ENCODE measurements around the gene RAB8B.

Gene RAB8B

GRCh38 chr15:63305260-63305659 is 115.9 kb downstream of the RAB8B start:
- H3K27ac ChIP-seq (ENCODE audit: low read depth, low read length): no peak overlapping the region
- H3K4me2 ChIP-seq (ENCODE audit: low read depth, low read length, poor library complexity, severe bottlenecking): no peak overlapping the region
- no peaks in the 10 kb centered on the region for H3K9me2 ChIP-seq (replicated peaks; ENCODE audit: insufficient read depth, low read length)
- no peak overlapping the region for H3K9ac ChIP-seq (ENCODE audit: low read length)
- H2AFZ ChIP-seq (ENCODE audit: low read depth, low read length, severe bottlenecking): no peak overlapping the region
- no peak overlapping the region for H3K4me3 ChIP-seq (ENCODE audit: insufficient read depth, low read length, poor library complexity, severe bottlenecking)
- no peaks in the 10 kb centered on the region for H4K20me1 ChIP-seq (ENCODE audit: low read depth, low read length)
- H3K9me3 ChIP-seq (ENCODE audit: insufficient read depth, low read length): no peaks in the 10 kb centered on the region
- no peaks in the 10 kb centered on the region for H3F3A ChIP-seq (ENCODE audit: insufficient read depth)
- H3K27me3 ChIP-seq (ENCODE audit: low read length): no peaks in the 10 kb centered on the region
- TF ChIP-seq CTCF (IDR thresholded peaks at IDR 0.05; ENCODE audit: insufficient read depth, low read length, poor library complexity, severe bottlenecking) (no peak), EZH2phosphoT487 (conservative IDR thresholded peaks at IDR 0.05; ENCODE audit: low read length) (no peak)
- H3K79me2 ChIP-seq (ENCODE audit: insufficient read depth, low read length): no peaks in the 10 kb centered on the region
- H3K36me3 ChIP-seq (ENCODE audit: low read length): no peaks in the 10 kb centered on the region

GRCh38 chr15:63306492-63307073 is 117.2 kb downstream of the RAB8B start:
- H3K36me3 ChIP-seq (ENCODE audit: low read length): no peaks in the 10 kb centered on the region
- H3K79me2 ChIP-seq (ENCODE audit: insufficient read depth, low read length): no peaks in the 10 kb centered on the region
- no peaks in the 10 kb centered on the region for H3K9me3 ChIP-seq (ENCODE audit: insufficient read depth, low read length)
- TF ChIP-seq EZH2phosphoT487 (conservative IDR thresholded peaks at IDR 0.05; ENCODE audit: low read length) (no peak), CTCF (IDR thresholded peaks at IDR 0.05; ENCODE audit: insufficient read depth, low read length, poor library complexity, severe bottlenecking) (no peak)
- H4K20me1 ChIP-seq (ENCODE audit: low read depth, low read length): no peaks in the 10 kb centered on the region
- no peak overlapping the region for H3K9ac ChIP-seq (ENCODE audit: low read length)
- H2AFZ ChIP-seq (ENCODE audit: low read depth, low read length, severe bottlenecking): no peak overlapping the region
- no peak overlapping the region for H3K4me2 ChIP-seq (ENCODE audit: low read depth, low read length, poor library complexity, severe bottlenecking)
- no peak overlapping the region for H3K4me3 ChIP-seq (ENCODE audit: insufficient read depth, low read length, poor library complexity, severe bottlenecking)
- no peaks in the 10 kb centered on the region for H3K27me3 ChIP-seq (ENCODE audit: low read length)
- no peak overlapping the region for H3K27ac ChIP-seq (ENCODE audit: low read depth, low read length)
- no peaks in the 10 kb centered on the region for H3K9me2 ChIP-seq (replicated peaks; ENCODE audit: insufficient read depth, low read length)
- no peaks in the 10 kb centered on the region for H3F3A ChIP-seq (ENCODE audit: insufficient read depth)

GRCh38 chr15:63308491-63308890 is 119.1 kb downstream of the RAB8B start:
- Histone ChIP-seq H2AFZ (ENCODE audit: low read depth, low read length, severe bottlenecking) (no peak overlapping the region), H3F3A (ENCODE audit: insufficient read depth) (no peaks in the 10 kb centered on the region), H3K79me2 (ENCODE audit: insufficient read depth, low read length) (no peaks in the 10 kb centered on the region), H3K9me3 (ENCODE audit: insufficient read depth, low read length) (no peaks in the 10 kb centered on the region), H3K9me2 (replicated peaks; ENCODE audit: insufficient read depth, low read length) (no peaks in the 10 kb centered on the region), H3K27me3 (ENCODE audit: low read length) (no peaks in the 10 kb centered on the region), H3K4me2 (ENCODE audit: low read depth, low read length, poor library complexity, severe bottlenecking) (no peak overlapping the region), H3K9ac (ENCODE audit: low read length) (no peak overlapping the region), H4K20me1 (ENCODE audit: low read depth, low read length) (no peaks in the 10 kb centered on the region), H3K36me3 (ENCODE audit: low read length) (no peaks in the 10 kb centered on the region), H3K4me3 (ENCODE audit: insufficient read depth, low read length, poor library complexity, severe bottlenecking) (no peak overlapping the region), H3K27ac (ENCODE audit: low read depth, low read length) (no peak overlapping the region)
- TF ChIP-seq EZH2phosphoT487 (conservative IDR thresholded peaks at IDR 0.05; ENCODE audit: low read length) (no peak), CTCF (IDR thresholded peaks at IDR 0.05; ENCODE audit: insufficient read depth, low read length, poor library complexity, severe bottlenecking) (no peak)
